ENCODE results near the gene SLC35B1.

DNA sequence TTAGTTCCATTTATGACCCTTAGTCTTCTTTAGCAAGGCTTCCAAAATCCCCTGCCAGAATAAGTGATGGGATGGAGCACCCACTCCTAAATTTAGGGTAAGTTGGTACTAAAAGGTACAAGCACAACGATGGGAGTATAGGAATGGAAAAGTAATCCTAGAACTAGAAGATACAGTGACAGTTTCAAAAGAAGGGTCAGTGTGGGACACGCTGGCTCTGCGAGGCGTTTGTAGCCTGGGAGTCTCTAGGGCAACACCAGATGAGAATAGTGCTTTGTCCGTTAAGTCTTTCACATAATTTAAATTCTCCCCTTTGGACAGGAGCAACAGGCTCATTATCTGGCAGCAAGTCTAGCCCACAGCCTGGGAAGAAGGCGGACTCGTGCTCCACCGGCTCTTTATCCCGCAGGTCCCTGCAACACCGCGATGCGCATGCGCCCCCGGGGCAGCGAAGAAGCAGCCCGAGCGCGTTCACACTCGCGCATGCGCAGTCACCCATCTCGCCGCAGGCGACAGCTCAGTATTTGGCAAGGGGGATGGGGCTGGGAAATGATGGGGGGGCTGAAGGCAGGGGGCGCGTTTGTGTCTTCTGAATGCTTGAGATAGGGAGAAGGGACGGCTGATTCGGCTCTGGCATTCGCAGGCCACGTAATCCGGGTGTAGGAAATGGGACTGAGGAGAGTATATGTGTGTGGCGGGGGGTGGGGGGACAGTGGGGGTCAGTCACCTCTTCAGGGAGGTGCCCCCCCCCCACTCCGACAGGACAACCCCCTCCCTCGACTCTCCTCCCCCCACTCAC is 30.4 kb downstream of the SLC35B1 start:
- TF ChIP-seq, protein P1, sequence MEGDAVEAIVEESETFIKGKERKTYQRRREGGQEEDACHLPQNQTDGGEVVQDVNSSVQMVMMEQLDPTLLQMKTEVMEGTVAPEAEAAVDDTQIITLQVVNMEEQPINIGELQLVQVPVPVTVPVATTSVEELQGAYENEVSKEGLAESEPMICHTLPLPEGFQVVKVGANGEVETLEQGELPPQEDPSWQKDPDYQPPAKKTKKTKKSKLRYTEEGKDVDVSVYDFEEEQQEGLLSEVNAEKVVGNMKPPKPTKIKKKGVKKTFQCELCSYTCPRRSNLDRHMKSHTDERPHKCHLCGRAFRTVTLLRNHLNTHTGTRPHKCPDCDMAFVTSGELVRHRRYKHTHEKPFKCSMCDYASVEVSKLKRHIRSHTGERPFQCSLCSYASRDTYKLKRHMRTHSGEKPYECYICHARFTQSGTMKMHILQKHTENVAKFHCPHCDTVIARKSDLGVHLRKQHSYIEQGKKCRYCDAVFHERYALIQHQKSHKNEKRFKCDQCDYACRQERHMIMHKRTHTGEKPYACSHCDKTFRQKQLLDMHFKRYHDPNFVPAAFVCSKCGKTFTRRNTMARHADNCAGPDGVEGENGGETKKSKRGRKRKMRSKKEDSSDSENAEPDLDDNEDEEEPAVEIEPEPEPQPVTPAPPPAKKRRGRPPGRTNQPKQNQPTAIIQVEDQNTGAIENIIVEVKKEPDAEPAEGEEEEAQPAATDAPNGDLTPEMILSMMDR (IDR thresholded peaks at IDR 0.05; ENCODE audit: low read length), result peak; percentile 11; the same call in 1 of the 2 replicates
- no peak for TF ChIP-seq EZH2 (IDR thresholded peaks at IDR 0.05; ENCODE audit: borderline replicate concordance, low read length)
